HEK293 (cell line): ENCODE data around the gene THAP5.

Source experiments
- CTCF ChIA-PET: fragments of 350-600 bp; formaldehyde crosslinking; extraction: SDS; loops from one replicate; lab custom pipeline; 2021; ENCODE audit warnings: antibody characterized with exemption; lab: Yijun Ruan, JAX
- POLR2A ChIA-PET: fragments of 300-600 bp; formaldehyde crosslinking; extraction: SDS; loops from one replicate; lab custom pipeline; 2020; ENCODE audit warnings: antibody characterized with exemption, inconsistent platforms; lab: Yijun Ruan, JAX
- H3K27ac ChIP-seq: fragments of 200-500 bp; sonication (Bioruptor generic); 2 replicates; pipeline ENCODE4 v1.5.1; 2014; ENCODE audit warnings: low read depth, low read length, control low read depth, inconsistent platforms; ENCODE audit errors: extremely low read depth
- H3K36me3 ChIP-seq, 2 experiments: fragments of 200-500 bp in 1 of 2; sonication (Bioruptor generic) in 1 of 2; 1 replicate in 1 of 2; 2 replicates in 1 of 2; pipeline ENCODE4 v1.5.1; 2014 to 2017; ENCODE audit warnings: inconsistent platforms in 2 of 2, low read length in 2 of 2; ENCODE audit not compliant: control insufficient read depth in 2 of 2, insufficient read depth in 1 of 2
- H3K4me1 ChIP-seq: fragments of 200-500 bp; sonication (Bioruptor generic); 2 replicates; pipeline ENCODE4 v1.5.1; 2014; ENCODE audit warnings: mild to moderate bottlenecking, low read length, inconsistent platforms; ENCODE audit not compliant: control insufficient read depth, insufficient read depth
- H3K4me3 ChIP-seq: 2 replicates; pipeline ENCODE4 v1.5.1; 2011; ENCODE audit warnings: low read depth, mild to moderate bottlenecking, control low read depth, low read length, moderate library complexity
- H3K9me3 ChIP-seq: fragments of 200-500 bp; sonication (Bioruptor generic); 2 replicates; pipeline ENCODE4 v1.5.1; 2014; ENCODE audit warnings: low read depth, low read length, inconsistent platforms; ENCODE audit not compliant: control insufficient read depth, insufficient read depth
- FEZF1 ChIP-seq: fragments of 450-650 bp; formaldehyde crosslinking; IDR thresholded peaks from 2 replicates; pipeline ENCODE4 v1.5.1; 2016; ENCODE audit warnings: missing biosample characterization, missing genetic modification characterization
- RBAK ChIP-seq: fragments of 450-650 bp; formaldehyde crosslinking; IDR thresholded peaks from 2 replicates; pipeline ENCODE4 v1.5.1; 2016; ENCODE audit warnings: missing biosample characterization, missing genetic modification characterization
- ZFP41 ChIP-seq: fragments of 450-650 bp; formaldehyde crosslinking; IDR thresholded peaks from 2 replicates; pipeline ENCODE4 v1.5.1; 2016; ENCODE audit warnings: missing biosample characterization, missing genetic modification characterization, borderline replicate concordance
- ZNF211 ChIP-seq: fragments of 450-650 bp; formaldehyde crosslinking; IDR thresholded peaks from 2 replicates; pipeline ENCODE4 v1.5.1; 2016; ENCODE audit warnings: low read depth, missing biosample characterization, missing genetic modification characterization
- ZNF221 ChIP-seq: fragments of 450-650 bp; formaldehyde crosslinking; IDR thresholded peaks from 2 replicates; pipeline ENCODE4 v1.5.1; 2017; ENCODE audit warnings: missing biosample characterization, missing genetic modification characterization, borderline replicate concordance
- ZNF24 ChIP-seq: fragments of 450-650 bp; formaldehyde crosslinking; IDR thresholded peaks from 2 replicates; pipeline ENCODE4 v1.5.1; 2016; ENCODE audit warnings: missing biosample characterization, missing genetic modification characterization
- ZNF248 ChIP-seq: fragments of 450-650 bp; formaldehyde crosslinking; IDR thresholded peaks from 2 replicates; pipeline ENCODE4 v1.5.1; 2017; ENCODE audit warnings: missing biosample characterization, missing genetic modification characterization
- ZNF48 ChIP-seq: fragments of 450-650 bp; formaldehyde crosslinking; IDR thresholded peaks from 2 replicates; pipeline ENCODE4 v1.5.1; 2016; ENCODE audit warnings: missing biosample characterization, missing genetic modification characterization
- ZNF558 ChIP-seq: fragments of 450-650 bp; formaldehyde crosslinking; IDR thresholded peaks from 2 replicates; pipeline ENCODE4 v1.5.1; 2016; ENCODE audit warnings: missing biosample characterization, missing genetic modification characterization
- ZNF621 ChIP-seq: fragments of 450-650 bp; formaldehyde crosslinking; IDR thresholded peaks from 2 replicates; pipeline ENCODE4 v1.5.1; 2017; ENCODE audit warnings: missing biosample characterization, missing genetic modification characterization
- ZNF777 ChIP-seq: fragments of 450-650 bp; formaldehyde crosslinking; IDR thresholded peaks from 2 replicates; pipeline ENCODE4 v1.5.1; 2017; ENCODE audit warnings: missing biosample characterization, missing genetic modification characterization, borderline replicate concordance
- ZNF785 ChIP-seq: fragments of 450-650 bp; formaldehyde crosslinking; IDR thresholded peaks from 2 replicates; pipeline ENCODE4 v1.5.1; 2016; ENCODE audit warnings: missing biosample characterization, missing genetic modification characterization
- ZNF792 ChIP-seq: fragments of 450-650 bp; formaldehyde crosslinking; IDR thresholded peaks from 2 replicates; pipeline ENCODE4 v1.5.1; 2016; ENCODE audit warnings: missing biosample characterization, missing genetic modification characterization
- TF ChIP-seq, protein P1 (sequence below): fragments of 450-650 bp; formaldehyde crosslinking; IDR thresholded peaks from 2 replicates; pipeline ENCODE4 v1.5.1; 2016; ENCODE audit warnings: missing biosample characterization, missing genetic modification characterization
- TF ChIP-seq, protein P2 (sequence below): fragments of 450-650 bp; formaldehyde crosslinking; IDR thresholded peaks from 2 replicates; pipeline ENCODE4; 2016; ENCODE audit warnings: missing biosample characterization, missing genetic modification characterization

THAP5 gene

DNA sequence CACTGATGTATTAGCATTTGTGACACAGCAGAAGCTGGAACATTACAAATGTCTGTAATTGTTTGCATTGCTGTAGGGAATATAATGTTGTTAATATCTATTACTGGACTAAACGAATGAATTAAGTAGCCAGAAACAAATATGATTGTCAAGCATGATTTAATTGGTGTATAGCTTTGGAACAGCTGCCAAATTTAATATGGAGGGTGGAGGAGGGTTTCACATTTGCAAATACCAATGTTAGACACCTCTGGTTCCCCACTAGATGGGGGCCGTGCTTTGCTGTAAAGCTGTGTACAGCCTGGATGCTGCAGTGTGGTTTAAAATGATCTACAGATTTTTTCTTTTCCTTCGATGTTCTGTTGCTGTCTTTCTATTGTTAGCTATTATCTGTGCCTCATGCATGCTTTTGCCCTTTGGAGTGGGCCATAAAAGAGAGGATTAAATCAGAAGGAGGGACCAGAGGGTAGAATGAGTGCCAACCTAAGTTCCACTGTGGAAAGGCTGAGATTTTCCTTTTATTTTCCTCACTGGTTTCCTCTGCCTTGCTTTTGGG is 23.2 kb upstream of the THAP5 start (continued):
- TF ChIP-seq ZNF777 (tag by site-specific recombination), result no peak
- TF ChIP-seq ZNF248, result no peak
- TF ChIP-seq ZNF221 (tag by site-specific recombination), result no peak
- no peak for TF ChIP-seq ZNF48 (tag by site-specific recombination)
- TF ChIP-seq ZNF792 (tag by site-specific recombination), result no peak
- no peak for TF ChIP-seq RBAK (tag by site-specific recombination)
- TF ChIP-seq, protein P1, sequence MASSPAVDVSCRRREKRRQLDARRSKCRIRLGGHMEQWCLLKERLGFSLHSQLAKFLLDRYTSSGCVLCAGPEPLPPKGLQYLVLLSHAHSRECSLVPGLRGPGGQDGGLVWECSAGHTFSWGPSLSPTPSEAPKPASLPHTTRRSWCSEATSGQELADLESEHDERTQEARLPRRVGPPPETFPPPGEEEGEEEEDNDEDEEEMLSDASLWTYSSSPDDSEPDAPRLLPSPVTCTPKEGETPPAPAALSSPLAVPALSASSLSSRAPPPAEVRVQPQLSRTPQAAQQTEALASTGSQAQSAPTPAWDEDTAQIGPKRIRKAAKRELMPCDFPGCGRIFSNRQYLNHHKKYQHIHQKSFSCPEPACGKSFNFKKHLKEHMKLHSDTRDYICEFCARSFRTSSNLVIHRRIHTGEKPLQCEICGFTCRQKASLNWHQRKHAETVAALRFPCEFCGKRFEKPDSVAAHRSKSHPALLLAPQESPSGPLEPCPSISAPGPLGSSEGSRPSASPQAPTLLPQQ (tag by site-specific recombination), result no peak
- TF ChIP-seq, all 188 proteins: peak for 2

DNA sequence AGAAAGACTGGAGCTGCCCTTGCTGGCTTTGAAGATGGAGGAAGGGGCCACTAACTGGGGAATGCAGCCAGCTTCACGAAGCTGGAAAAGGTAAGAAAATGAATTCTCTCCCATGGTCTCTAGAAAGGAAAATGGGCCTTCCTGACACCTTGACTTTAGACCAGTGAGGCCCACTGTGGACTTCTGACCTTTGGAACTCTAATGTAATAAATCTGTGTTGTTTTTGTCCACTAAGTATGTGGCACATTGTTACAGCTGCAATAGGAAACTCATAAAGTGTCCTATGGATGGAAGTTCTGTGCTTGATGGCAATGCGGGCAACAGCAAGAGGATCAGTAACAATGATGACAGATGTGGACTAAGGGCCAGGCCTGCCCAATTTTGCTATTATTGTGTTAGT is 21.1 kb upstream of the THAP5 start:
- TF ChIP-seq ZNF621 (tag by site-specific recombination) (no peak), ZFP41 (tag by site-specific recombination) (no peak)
- TF ChIP-seq, protein P2, sequence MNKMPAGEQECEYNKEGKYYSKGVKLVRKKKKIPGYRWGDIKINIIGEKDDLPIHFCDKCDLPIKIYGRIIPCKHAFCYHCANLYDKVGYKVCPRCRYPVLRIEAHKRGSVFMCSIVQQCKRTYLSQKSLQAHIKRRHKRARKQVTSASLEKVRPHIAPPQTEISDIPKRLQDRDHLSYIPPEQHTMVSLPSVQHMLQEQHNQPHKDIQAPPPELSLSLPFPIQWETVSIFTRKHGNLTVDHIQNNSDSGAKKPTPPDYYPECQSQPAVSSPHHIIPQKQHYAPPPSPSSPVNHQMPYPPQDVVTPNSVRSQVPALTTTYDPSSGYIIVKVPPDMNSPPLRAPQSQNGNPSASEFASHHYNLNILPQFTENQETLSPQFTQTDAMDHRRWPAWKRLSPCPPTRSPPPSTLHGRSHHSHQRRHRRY (tag by site-specific recombination), result no peak
- TF ChIP-seq, all 188 proteins: peak for 0
- Histone ChIP-seq H3K4me3 (no peak overlapping the region), H3K36me3 (no peaks in the 10 kb centered on the region), H3K27ac (no peak overlapping the region), H3K4me1 (no peaks in the 10 kb centered on the region), H3K9me3 (no peaks in the 10 kb centered on the region)
- POLR2A ChIA-PET, result no interaction called here
- CTCF ChIA-PET, result no interaction called here

DNA sequence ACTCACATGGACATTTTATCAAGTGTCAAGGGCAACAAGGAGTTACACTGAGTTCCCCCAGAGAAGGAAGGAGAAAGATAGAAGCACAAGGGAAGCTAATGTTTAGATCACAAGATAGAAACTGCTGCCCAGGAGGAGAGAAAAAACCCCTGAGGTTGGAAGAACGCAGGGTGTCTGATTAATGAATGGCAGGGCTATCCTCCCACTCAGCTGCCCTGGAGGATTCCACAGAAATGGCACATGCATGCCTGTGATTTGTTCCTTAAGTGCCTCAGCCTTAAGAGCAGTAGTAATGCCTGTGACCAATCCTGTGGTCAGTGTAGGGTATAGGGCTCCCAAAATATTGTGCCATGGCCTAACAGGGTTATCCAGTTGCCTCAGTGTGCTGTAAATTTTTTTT is 20.4 kb upstream of the THAP5 start:
- Histone ChIP-seq H3K9me3 (no peaks in the 10 kb centered on the region), H3K27ac (no peak overlapping the region), H3K4me1 (no peaks in the 10 kb centered on the region), H3K36me3 (no peaks in the 10 kb centered on the region), H3K4me3 (no peak overlapping the region)
- ChIA-PET CTCF (interaction anchor here (0.7 to 1.1 kb wide), 3 partner anchors 12 to 782 kb away, joined by 3 read pairs; no protein-coding TSS in a partner anchor), POLR2A (no interaction called here)
- no peak for TF ChIP-seq ZNF211 (tag by site-specific recombination)
- no peak for TF ChIP-seq ZNF24
- TF ChIP-seq ZNF785, result no peak

DNA sequence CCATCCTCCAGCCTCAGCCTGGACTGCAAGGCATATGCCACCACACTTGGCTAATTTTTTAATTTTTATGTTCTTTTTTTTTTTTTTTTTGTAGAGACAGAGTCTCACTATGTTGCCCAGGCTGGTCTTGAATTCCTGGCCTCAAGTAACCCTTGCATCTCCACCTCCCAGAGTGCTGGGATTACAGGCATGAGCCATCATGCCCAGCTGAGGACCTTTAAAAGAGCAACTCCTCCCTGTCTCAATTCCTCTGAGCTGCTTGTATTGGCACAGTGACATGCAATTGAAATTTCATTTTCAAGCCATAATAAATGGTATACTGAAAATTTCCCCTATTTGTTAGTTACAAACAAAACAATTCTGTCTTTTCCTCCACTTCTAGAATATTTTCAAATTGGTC is 19.7 kb upstream of the THAP5 start:
- TF ChIP-seq ZNF558, result no peak
- TF ChIP-seq FEZF1, result peak; percentile 41; the same call in 1 of the 2 replicates
- TF ChIP-seq, all 188 proteins: peak for 1
- H3K4me1 ChIP-seq, result no peaks in the 10 kb centered on the region
- H3K9me3 ChIP-seq, result no peaks in the 10 kb centered on the region
- H3K36me3 ChIP-seq, result no peaks in the 10 kb centered on the region
- no peak overlapping the region for H3K4me3 ChIP-seq
- H3K27ac ChIP-seq, result no peak overlapping the region
- CTCF ChIA-PET, result interaction anchor here (0.7 to 1.1 kb wide), 2 partner anchors 13 to 71 kb away, joined by 3 read pairs; no protein-coding TSS in a partner anchor
- POLR2A ChIA-PET, result interaction anchor here (0.7 kb wide), 2 partner anchors 15 to 31 kb away, joined by 3 to 7 read pairs; no protein-coding TSS in a partner anchor
